Liver (tissue), 3 donors: ENCODE data around the gene SHANK2.

Experiments
- ATF3 ChIP-seq: IDR thresholded peaks from 2 replicates; pipeline ENCODE4 v1.6.1; 2016; ENCODE audit warnings: antibody characterized with exemption
- CTCF ChIP-seq: fragments of 150-350 bp; IDR thresholded peaks from 2 replicates; pipeline ENCODE4 v1.5.1; 2017; ENCODE audit warnings: improper control_type of control experiment, low read depth, low read length; ENCODE audit not compliant: missing input control
- EGR1 ChIP-seq, 2 donors: IDR thresholded peaks; 2 replicates each; pipeline ENCODE4 v1.6.1; 2016 to 2018; ENCODE audit warnings: antibody characterized with exemption in 2 of 2, low read depth in 2 of 2
- GABPA ChIP-seq, 2 donors: IDR thresholded peaks in 1 of 2; conservative IDR thresholded peaks in 1 of 2; 2 replicates each; pipeline ENCODE4 v1.6.1; 2016; ENCODE audit warnings: antibody characterized with exemption in 2 of 2, mild to moderate bottlenecking in 1 of 2, moderate library complexity in 1 of 2
- JUND ChIP-seq, 2 donors: IDR thresholded peaks; 2 replicates each; pipeline ENCODE4 v1.6.1; 2016; ENCODE audit warnings: antibody characterized with exemption in 2 of 2
- MAX ChIP-seq: IDR thresholded peaks from 2 replicates; pipeline ENCODE4 v1.6.1; 2016; ENCODE audit warnings: antibody characterized with exemption
- NR2F2 ChIP-seq: IDR thresholded peaks from 2 replicates; pipeline ENCODE4 v1.6.1; 2016; ENCODE audit warnings: antibody characterized with exemption
- REST ChIP-seq: IDR thresholded peaks from 2 replicates; pipeline ENCODE4 v1.6.1; 2016; ENCODE audit warnings: antibody characterized with exemption, mild to moderate bottlenecking
- SP1 ChIP-seq: IDR thresholded peaks from 2 replicates; pipeline ENCODE4 v1.6.1; 2018; ENCODE audit warnings: antibody characterized with exemption, mild to moderate bottlenecking
- TAF1 ChIP-seq: conservative IDR thresholded peaks from 2 replicates; pipeline ENCODE4 v1.6.1; 2016; ENCODE audit warnings: antibody characterized with exemption, mild to moderate bottlenecking
- donor health status: healthy.
- donor health status: healthy.

GRCh38 chr11:71284525-71285092 lies 32.2 kb upstream of the SHANK2 start:
- TF ChIP-seq CTCF = no peak
- no peak for TF ChIP-seq NR2F2
- TF ChIP-seq GABPA (IDR thresholded peaks at IDR 0.05 in 1 of 2, conservative IDR thresholded peaks at IDR 0.05 in 1 of 2) = no peak
- TF ChIP-seq JUND (IDR thresholded peaks at IDR 0.05) = no peak
- no peak for TF ChIP-seq ATF3
- no peak for TF ChIP-seq REST
- TF ChIP-seq TAF1 = no peak
- TF ChIP-seq EGR1 (IDR thresholded peaks at IDR 0.05; ENCODE audit: low read depth in 2 of 2) = no peak
- no peak for TF ChIP-seq SP1
- TF ChIP-seq MAX = no peak
